ENCODE data around the gene BDKRB1.
"Not testable (repeated sequence)": the region's sequence is repeated elsewhere in the genome, so short reads cannot be mapped to it uniquely, and the experiment has no call there.

Gene BDKRB1

DNA sequence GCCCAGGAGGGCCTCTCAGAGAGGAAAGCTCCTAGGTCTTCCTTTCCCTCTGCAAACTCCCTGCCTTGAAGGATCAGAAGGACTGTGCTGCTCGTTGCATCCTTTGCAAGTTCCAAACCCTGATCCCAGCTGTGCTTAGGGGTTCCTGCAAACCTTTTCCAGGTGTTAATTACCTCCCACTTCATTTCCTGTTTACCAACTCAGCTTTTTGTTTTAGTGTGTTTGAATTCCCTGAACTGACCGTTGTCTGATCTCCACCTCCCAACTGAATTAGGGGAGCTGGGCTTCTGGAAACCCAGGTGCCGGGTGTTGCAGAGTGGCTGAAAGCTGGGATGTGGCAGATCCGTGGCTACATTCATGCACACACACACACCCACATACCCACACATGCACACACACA lies 20.6 kb upstream of the BDKRB1 start:
- no peak for DNase-seq

DNA sequence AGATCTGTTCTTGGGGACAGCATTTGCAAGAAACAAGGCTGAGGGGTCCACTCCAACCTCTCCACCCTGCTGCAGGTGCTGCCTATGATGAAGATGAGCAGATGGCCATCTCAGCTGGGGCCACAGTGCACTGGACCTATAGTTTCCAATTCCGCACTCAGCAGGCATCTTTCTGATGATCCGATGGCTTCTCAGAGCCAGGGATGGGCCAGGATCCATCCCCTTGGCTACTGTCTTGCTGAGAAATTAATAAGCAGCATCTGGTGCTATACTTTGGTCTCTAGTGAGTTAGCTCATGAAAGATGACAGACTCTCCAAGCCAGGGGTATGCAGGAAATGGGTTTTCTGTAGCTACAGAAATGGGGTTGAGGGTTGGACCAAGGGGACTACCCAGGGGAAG lies 18.4 kb upstream of the BDKRB1 start:
- no peak for DNase-seq

DNA sequence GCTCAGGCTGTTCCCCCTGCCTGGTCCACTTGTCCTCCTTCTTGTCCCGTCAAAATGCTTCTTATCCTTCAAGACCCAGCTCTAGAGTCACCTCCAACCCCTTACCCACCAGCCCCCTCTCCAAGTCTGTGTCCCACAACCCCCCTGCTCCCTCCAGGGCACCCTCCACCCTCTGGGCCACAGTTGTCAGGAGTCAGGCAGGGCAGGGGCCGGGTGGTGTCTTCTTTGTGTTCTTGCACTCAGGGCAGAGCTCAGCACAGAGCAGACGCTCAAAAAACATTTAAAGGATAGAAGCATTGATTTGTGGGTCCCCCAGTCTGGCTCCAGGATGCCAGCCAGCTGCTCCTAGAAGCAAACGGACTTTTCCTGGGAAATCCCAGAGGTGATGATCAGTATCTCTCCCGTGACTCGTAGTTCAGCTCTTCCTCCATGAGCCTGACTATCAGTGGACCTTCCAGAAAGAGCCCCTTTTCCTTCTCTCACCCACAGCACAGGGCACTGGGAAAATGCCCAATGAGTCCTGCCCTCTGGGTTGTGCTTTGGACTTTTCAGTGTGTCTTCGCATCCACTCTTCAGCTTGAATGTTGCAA lies 17.2 kb upstream of the BDKRB1 start:
- no peak for DNase-seq

DNA sequence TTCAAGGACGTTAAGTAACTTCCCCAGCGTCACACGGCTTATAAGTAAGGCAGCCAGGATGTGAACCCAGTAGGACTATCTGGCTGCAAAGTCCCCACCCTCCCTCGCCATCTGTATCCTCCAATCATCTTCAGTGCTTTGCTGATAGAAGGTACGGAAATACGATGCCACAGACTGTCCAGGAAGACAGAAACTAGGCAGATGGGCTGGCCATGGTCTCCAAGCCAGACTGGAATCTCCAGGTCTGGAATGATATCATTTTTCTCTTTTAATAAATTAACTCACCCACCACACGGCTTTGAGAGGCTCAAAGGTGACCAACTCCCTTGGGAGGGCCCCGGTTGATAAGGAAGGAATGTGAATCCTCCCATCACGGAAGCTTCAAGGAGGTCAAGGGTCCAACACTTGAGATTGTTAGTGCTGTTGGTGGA lies 16.3 kb upstream of the BDKRB1 start:
- DNase-seq, result no peak

DNA sequence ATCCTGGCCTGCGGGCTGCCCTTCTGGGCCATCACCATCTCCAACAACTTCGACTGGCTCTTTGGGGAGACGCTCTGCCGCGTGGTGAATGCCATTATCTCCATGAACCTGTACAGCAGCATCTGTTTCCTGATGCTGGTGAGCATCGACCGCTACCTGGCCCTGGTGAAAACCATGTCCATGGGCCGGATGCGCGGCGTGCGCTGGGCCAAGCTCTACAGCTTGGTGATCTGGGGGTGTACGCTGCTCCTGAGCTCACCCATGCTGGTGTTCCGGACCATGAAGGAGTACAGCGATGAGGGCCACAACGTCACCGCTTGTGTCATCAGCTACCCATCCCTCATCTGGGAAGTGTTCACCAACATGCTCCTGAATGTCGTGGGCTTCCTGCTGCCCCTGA lies 15.4 kb upstream of the BDKRB1 start:
- DNase-seq, result no peak

DNA sequence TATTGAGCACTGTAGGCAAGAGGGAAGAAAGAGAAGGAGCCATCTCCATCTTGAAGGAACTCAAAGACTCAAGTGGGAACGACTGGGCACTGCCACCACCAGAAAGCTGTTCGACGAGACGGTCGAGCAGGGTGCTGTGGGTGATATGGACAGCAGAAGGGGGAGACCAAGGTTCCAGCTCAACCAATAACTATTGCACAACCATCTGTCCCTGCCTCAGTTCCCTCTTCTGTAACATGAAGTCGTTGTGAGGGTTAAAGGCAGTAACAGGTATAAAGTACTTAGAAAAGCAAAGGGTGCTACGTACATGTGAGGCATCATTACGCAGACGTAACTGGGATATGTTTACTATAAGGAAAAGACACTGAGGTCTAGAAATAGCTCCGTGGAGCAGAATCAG lies 13.9 kb upstream of the BDKRB1 start:
- DNase-seq, result no peak

DNA sequence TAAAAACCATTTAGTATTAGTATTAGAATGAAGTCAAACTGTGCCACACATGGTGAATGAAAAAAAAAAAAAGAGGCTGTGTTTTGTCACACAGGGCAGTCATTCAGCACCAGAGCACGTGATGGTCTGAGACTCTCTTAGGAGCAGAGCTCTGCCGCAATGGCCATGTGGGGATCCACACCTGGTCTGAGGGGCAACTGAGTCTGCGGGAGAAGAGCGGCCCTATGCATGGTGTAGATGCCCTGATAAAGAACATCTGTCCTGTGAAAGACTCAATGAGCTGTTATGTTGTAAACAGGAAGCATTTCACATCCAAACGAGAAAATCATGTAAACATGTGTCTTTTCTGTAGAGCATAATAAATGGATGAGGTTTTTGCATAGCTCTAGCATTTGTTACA lies 12.2 kb upstream of the BDKRB1 start:
- no peak for DNase-seq

DNA sequence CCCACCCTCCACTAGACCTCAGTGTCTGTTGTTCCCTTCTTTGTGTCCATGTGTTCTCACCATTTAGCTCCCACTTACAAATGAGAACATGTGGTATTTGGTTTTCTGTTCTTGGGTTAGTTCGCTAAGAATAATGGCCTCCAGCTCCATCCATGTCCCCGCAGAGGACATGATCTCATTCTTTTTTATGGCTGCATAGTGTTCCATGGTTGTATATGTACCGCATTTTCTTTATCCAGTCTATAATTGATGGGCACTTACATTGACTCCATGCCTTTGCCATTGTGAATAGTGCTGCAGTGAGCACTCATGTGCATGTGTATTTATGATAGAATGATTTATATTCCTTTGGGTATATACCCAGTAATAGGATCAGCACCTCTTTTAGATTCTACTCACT lies 10.9 kb upstream of the BDKRB1 start:
- not testable (repeated sequence) for DNase-seq

DNA sequence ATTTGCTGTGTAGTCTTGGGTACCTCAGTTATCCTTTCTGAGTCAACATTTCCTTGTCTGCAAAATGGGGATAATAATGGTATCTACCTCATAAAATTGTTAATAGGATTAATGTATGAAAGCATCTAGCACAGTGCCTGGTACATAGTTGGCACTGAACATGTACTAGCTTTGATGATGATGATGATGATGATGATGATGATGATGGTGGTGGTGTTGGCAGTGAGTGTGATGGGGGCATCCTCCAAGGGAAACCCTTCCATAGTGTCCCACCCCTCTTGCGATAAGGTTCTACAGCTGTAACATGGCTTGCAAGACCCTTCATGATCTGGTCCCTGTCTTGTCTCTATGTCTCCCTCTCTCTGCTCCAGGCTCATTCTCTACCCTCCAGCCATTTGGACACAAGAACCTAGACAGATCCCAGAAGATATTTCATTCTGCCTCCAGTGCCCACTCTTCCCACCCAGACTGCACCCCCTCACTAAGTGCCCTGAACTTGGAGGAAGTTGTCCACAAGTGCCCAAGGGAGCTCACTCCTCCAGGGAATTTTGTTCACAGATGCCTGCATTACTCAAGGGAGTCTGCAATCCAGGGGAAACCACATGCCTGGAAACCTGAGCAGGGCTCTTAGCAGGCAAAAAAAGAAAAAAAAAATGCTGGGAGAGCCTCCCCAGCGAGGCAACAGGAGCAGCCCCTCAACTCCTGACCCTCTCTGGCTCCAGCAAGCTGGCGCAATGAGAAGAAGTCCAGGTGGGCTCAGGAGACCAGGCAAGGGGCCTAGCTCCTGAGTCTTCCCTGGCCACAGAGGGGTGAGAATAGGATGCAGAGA lies 10.1 kb upstream of the BDKRB1 start:
- DNase-seq, result no peak

DNA sequence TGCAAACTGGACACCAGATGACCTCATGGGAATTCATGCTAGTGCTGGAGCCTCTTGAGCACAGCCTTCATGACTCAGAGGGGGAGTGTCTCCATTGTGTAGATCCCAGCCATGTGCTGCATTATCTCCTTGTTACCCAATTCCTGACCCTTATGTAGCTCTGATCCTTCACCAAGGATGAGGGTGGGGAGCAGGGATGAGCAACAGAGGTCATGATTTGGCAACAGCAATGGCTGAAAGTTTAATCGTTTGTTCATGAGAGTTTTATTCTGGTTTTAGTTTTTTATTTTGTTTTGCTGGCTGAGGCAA lies 9.5 kb upstream of the BDKRB1 start:
- DNase-seq, result no peak

DNA sequence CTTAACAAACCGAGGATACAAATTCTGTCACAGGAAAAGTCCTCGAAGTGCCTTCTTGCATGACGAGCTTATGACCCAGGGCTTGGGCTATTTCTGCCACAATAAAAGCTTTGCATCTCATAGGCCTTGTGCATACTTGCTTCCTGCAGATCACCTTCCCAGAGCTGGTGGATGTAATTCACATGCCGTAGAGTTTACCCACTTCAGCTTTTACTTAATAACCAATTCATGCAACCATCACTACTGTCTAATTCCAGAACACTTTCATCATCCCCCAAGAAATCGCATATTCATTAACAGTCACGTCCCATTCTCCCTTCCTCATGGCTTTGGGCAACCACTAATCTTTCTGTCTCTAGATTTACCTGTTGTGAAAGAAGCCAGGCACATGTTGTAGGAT lies 9.0 kb upstream of the BDKRB1 start:
- DNase-seq, result no peak

DNA sequence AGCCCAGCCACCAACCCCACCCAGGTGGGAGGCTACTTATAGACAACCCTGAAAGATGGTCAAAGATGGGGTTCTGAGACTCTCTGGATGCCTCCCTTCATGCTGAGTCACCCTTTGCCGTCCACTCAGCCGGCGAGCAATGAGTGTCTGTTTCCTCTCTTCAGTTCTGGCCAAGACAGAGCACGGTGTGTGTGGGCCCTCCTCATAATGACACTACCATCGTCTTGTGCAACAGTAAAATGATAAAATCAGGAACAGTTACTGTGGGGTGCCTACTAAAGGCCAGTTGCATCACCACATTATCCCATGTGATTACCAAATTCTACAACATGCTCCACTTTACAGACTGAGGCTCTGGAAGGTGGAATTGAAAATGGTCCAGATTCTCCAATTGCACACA lies 7.0 kb upstream of the BDKRB1 start:
- DNase-seq, result no peak

DNA sequence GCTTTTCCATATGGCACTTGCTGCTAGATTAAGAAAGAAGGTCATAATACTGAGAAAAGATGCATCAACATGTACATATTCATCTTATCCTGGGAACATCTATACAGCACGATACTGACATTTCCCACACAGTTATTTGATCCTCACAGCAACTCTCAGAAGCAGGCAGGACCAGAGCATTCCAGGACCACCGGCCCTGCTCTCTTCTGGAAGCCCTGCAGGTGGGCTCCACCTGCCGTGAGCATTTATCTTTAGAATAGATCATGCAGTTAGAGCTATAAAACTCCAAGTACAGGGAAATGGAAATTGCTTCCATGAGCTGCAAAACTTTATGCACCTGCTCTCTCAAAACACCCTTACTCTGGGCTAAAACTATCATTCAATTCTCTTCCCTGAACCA lies 5.5 kb upstream of the BDKRB1 start:
- no peak for DNase-seq

DNA sequence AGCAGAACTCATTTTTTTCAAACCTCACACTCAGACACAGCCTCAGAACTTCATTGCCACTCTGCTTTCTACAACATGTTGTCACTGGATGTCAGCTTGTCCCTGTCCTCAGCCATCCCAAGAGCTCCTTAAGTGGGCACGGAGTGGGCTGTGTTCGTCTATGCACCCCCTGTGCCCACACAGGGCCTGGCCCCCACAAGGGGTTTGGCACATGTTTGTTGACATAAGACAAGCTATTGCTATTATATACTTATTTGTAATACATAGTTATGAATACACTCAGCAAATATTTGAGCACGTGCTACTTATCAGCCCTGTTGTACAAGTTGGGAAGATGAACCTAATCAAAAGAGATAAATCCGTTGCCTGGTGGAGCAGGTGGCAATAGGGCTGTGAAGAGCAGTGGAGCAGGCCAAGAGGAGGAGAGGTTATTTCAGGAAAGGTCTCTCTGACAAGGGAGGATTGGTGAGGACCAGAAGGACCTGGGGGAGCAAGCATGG lies 4.3 kb upstream of the BDKRB1 start:
- peak; percentile 75 for DNase-seq

DNA sequence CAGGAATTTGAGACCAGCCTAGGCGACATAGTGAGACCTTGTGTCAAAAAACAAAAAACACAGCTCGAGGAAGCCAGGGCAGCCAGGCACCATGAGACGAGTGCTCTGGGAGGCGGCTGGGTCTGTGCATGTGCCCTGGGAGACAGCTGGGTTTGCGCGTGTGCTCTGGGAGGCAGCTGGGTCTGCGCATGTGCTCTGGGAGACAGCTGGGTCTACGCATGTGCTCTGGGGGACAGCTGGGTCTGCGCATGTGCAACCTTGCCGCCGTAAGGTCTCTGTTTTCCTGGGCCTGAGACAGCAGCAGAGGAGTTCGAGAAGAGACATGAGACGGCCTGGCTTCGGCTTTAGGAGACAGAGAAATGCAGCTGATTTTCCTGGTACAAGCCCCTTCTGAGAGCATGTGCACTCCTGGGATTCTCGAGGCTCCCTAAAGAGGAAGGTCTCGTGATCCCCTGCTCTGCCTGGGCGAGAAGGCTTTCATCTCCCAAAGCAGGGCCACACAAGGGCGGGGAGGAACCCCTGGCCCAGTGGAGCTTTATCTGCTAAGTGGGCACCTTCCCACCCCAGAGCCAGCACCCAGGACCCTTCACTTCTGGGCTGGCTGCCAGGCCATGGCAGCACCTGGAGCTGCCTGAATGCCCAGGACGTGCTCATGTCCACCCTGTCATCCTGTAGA lies 3.5 kb upstream of the BDKRB1 start:
- DNase-seq, result no peak

DNA sequence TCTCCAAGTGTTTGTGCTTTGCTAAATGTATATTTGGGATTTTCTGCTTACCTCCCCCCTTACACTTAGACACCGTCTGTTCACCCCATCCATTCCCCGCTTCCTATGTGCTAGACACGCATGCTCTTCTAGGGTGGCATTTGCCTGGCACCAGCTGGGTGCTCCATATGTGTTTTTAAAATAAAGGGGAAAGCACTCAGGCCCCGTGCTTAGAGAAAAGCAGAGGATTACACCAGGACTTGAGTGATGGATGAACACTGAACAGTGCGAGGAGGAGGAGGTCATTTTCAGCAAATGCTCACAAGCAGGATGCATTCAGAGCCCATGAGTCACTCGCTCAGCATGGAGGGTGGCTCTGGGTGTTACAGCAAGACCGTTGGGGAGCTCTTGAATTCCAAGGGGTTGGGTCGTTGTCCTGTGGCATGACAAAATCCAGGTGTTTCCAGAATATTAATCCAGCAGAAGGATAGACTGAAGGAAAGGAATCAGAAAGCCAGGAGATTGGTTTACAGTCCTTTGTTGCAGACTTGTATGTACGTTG lies 2.9 kb upstream of the BDKRB1 start:
- DNase-seq, result no peak

DNA sequence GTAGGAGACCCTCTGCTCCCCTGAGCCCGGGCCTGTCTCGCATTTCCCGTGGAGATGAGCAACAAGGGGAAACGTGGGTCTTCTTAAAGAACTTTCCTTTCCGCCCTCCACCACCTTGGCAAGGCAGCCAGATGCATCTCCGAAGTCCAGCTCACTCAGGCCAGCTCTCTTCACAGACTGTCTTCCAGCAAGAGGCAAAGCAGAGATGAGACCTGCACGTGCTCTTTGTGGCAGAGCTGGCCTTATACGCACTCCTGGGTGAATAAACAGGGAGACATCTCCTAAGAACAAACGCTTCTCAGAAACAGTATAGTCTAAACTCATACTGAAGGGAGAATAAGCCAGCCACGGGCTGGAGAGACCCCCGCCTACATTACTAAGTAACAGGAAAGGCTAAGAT lies 1.3 kb upstream of the BDKRB1 start:
- no peak for DNase-seq

DNA sequence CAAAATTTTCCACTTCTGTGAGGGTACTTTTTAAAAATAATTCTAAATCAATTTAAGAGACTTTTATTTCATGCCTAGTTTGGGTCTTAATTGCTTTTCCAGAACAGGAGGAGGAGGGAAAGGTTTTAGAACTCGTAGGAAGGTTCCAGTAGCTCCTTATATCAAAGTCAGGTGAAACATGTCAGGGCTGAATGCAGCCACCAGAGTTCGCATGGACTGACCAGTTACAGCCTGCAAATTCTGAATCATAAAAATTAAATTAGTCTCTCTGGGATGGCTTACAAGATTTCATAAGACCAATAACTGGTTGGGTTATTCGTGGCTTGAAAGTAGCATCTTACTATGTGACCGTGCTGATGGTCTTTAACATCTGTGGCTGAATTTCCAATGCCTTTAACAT lies 397 bp downstream of the BDKRB1 start:
- DNase-seq, result no peak

DNA sequence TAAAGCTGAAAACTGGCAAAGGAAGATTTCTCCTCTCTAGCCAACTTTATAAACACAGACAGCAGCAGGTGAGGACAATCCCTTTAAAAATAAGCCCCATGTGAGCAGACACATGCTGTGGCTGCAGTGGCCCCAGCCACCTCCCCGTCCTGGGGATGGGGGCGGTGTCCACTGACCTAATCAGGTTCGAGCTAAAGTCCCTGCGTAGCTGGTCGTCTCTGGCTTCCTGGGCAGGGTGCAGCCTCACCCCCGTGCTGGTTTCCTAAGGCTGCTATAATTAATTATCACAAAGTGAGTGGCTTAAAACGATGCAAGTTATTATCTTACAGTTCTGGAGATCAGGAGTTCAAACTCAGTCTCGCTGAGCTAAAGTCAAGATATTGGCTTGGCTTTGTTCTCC lies 1.0 kb downstream of the BDKRB1 start:
- DNase-seq, result no peak

DNA sequence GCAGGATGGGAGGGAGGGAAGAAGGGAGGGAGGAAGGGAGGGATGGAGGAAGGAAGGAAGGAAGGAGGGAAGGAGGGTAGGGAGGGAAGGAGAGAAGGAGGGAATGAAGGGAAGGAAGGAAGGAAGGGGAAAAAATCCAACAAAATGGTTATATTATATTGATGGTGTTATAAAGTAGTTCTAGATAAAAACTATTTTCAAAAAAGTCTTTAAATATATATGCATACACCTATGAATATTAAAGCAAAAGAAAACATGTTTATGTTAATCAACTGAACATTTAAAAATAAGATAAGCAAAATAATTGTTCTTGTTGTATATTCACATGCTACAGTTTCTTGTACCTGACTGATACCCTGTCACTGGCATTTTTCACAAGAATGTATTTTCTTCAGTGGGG lies 1.9 kb downstream of the BDKRB1 start:
- DNase-seq, result no peak

DNA sequence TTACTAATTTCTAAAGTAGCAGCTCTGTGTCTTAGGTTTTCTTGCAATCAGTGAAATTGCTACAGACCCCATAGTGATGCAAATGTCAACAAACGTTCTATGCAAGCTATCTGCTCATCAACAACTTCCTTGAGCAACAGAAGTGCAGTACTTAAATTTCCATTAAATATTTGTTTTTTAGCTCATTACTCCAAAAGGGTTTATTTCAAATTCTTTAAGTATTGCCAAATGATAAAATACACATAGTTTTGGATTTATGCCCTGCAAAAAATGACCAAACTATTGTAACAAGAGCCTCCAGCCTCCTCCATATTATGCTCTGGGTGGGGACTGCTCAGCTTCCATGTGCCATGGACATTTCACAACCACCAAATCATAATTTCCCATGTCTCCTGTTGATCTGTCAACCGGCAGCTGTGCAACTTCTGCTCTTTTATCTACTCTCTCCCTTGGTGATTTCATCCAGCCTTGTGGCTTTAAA lies 4.4 kb downstream of the BDKRB1 start:
- peak; percentile 10 for DNase-seq

DNA sequence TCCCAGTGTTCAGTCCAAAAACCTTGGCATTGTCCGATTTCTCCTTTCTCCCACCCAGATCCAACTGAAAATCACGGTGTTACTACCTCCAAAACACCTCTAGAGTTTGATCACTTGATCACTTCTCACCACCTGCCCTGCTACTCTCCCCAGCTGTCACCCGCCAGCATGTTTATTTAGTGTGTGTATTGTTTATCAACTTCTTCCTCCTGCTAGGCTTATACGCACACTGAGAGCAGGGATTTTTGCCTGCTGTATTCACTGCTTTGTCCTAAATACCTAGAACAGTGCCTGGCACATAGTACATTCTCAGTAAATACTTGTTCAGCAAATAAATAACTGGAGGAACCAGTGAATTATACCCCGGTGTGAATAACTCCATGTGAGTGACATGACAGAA lies 5.0 kb downstream of the BDKRB1 start:
- DNase-seq, result peak; percentile 62

DNA sequence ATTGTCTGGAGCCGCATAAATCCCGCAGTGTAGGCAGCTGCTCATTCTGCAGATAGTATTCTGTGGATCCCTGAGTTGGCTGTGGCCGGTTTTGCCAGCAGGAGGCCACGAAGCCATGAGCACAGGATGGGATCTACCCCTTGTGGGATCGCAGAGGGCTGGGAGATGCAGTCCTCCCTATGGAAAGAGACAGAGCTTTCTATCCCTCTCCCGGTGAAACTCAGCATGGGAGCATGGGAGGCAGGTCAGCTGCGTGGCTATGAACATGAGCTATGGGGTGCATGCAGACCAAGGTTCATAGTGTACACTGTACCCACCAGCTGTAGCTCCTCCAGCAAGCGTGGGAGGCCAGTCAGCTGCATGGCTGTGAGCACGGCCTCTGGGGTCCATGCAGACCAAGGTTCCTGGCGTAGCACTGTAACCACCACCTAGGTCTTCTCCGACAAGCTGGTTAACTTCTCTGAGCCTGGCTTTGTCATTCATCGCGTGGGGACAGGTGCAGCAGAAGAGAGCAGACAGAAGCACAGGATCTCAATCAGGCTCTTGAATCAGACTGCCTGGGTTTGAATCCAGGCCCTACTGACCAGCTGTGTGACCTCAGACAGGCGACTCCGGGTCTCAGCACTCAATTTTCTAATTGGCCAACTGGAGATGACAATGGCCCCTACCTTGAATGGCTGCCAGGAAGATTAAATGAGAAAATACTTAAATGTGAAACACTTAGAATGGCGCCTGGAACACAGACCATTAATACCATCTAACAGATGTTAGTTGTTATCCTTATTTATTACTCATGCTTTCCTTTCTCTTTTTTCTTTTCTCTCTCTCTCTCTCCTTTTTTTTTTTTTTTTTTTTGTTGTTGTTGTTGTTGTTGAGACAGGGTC lies 6.0 kb downstream of the BDKRB1 start:
- no peak for DNase-seq
